ENCODE data around the gene DDX52.
A peak's percentile ranks its signal among the peaks of the same experiment; 100 is the strongest.

DDX52 gene

GRCh38 chr17:37574427-37574826 lies 68.8 kb downstream of the DDX52 start:
- TF ChIP-seq RAD21 (IDR thresholded peaks at IDR 0.05; ENCODE audit: low read depth) (no peak), YY1 (IDR thresholded peaks at IDR 0.05; ENCODE audit: low read depth) (no peak), TCF12 (IDR thresholded peaks at IDR 0.05; ENCODE audit: low read depth) (no peak), REST (IDR thresholded peaks at IDR 0.05; ENCODE audit: low read depth) (no peak), CREB1 (IDR thresholded peaks at IDR 0.05; ENCODE audit: low read depth) (no peak), EP300 (IDR thresholded peaks at IDR 0.05; ENCODE audit: borderline replicate concordance) (no peak), ZBTB7A (IDR thresholded peaks at IDR 0.05; ENCODE audit: low read depth) (no peak), TEAD4 (IDR thresholded peaks at IDR 0.05) (no peak), FOXM1 (IDR thresholded peaks at IDR 0.05; ENCODE audit: borderline replicate concordance, low read depth) (no peak), NFIC (IDR thresholded peaks at IDR 0.05) (no peak), MAX (IDR thresholded peaks at IDR 0.05) (no peak), USF1 (IDR thresholded peaks at IDR 0.05) (no peak), TAF1 (IDR thresholded peaks at IDR 0.05; ENCODE audit: low read depth) (no peak), CEBPB (IDR thresholded peaks at IDR 0.05) (no peak), EGR1 (IDR thresholded peaks at IDR 0.05) (no peak)

GRCh38 chr17:37571674-37572073 lies 71.6 kb downstream of the DDX52 start:
- TF ChIP-seq USF1 (IDR thresholded peaks at IDR 0.05) (no peak), NFIC (IDR thresholded peaks at IDR 0.05) (no peak), RAD21 (IDR thresholded peaks at IDR 0.05; ENCODE audit: low read depth) (no peak), FOXM1 (IDR thresholded peaks at IDR 0.05; ENCODE audit: borderline replicate concordance, low read depth) (no peak), TEAD4 (IDR thresholded peaks at IDR 0.05) (no peak), EGR1 (IDR thresholded peaks at IDR 0.05) (no peak), TCF12 (IDR thresholded peaks at IDR 0.05; ENCODE audit: low read depth) (no peak), REST (IDR thresholded peaks at IDR 0.05; ENCODE audit: low read depth) (no peak), MAX (IDR thresholded peaks at IDR 0.05) (no peak), CREB1 (IDR thresholded peaks at IDR 0.05; ENCODE audit: low read depth) (no peak), TAF1 (IDR thresholded peaks at IDR 0.05; ENCODE audit: low read depth) (no peak), ZBTB7A (IDR thresholded peaks at IDR 0.05; ENCODE audit: low read depth) (no peak), CEBPB (IDR thresholded peaks at IDR 0.05) (no peak)

GRCh38 chr17:37570527-37571093 lies 72.6 kb downstream of the DDX52 start:
- TF ChIP-seq RAD21 (IDR thresholded peaks at IDR 0.05; ENCODE audit: low read depth) (peak; percentile 59), YY1 (IDR thresholded peaks at IDR 0.05; ENCODE audit: low read depth) (no peak)

- TF ChIP-seq TCF12 (IDR thresholded peaks at IDR 0.05; ENCODE audit: low read depth) (no peak), YY1 (IDR thresholded peaks at IDR 0.05; ENCODE audit: low read depth) (no peak), CREB1 (IDR thresholded peaks at IDR 0.05; ENCODE audit: low read depth) (no peak), MAX (IDR thresholded peaks at IDR 0.05) (no peak), ZBTB7A (IDR thresholded peaks at IDR 0.05; ENCODE audit: low read depth) (no peak), TAF1 (IDR thresholded peaks at IDR 0.05; ENCODE audit: low read depth) (no peak), NFIC (IDR thresholded peaks at IDR 0.05) (no peak), REST (IDR thresholded peaks at IDR 0.05; ENCODE audit: low read depth) (no peak), RAD21 (IDR thresholded peaks at IDR 0.05; ENCODE audit: low read depth) (no peak), EGR1 (IDR thresholded peaks at IDR 0.05) (no peak), TEAD4 (IDR thresholded peaks at IDR 0.05) (no peak), EP300 (IDR thresholded peaks at IDR 0.05; ENCODE audit: borderline replicate concordance) (no peak), FOXM1 (IDR thresholded peaks at IDR 0.05; ENCODE audit: borderline replicate concordance, low read depth) (no peak)
Measured at GRCh38 chr17:37568350-37569053, 74.7 kb downstream of the DDX52 start.

Data from Ishikawa (cell line).